PC-9 (cell line): ENCODE results near the gene ABI3BP. TPM values are rescaled to one million over a fixed set of nuclear protein-coding genes. Genes with fewer than 3 reads are reported as not detected.

ENCODE experiments used
- BruUV-seq: library from RNA; stranded (reverse); fragments of 400-500 nt; replicated peaks from 2 replicates; lab custom pipeline; 2021; lab: Mats Ljungman, UMichigan
- CTCF ChIA-PET: fragments of 300-600 bp; sonication (Branson Sonifier 250); formaldehyde crosslinking; loops from one replicate; lab custom pipeline; 2022; ENCODE audit warnings: antibody characterized with exemption; lab: Charles Lee
- POLR2A ChIA-PET: fragments of 300-600 bp; sonication (Branson Sonifier 250); formaldehyde crosslinking; loops from one replicate; lab custom pipeline; 2022; ENCODE audit warnings: antibody characterized with exemption; ENCODE audit not compliant: unreplicated experiment; lab: Charles Lee
- DNase-seq, 2 experiments: peaks; one replicate each; pipeline versions ENCODE4 v3.0.0 to v3.0.0-alpha.2; 2015 to 2022; ENCODE audit warnings: mixed read lengths in 1 of 2
- H2AFZ ChIP-seq: fragments of 200-600 bp; sonication (generic); 2 replicates; pipeline ENCODE4 v1.8.1; 2017; ENCODE audit warnings: antibody characterized with exemption
- H3F3A ChIP-seq: fragments of 200-600 bp; sonication (generic); 2 replicates; pipeline ENCODE4 v1.8.1; 2017; ENCODE audit warnings: antibody characterized with exemption, mild to moderate bottlenecking, low read depth; ENCODE audit not compliant: insufficient read depth
- H3K27ac ChIP-seq: fragments of 200-600 bp; sonication (generic); 2 replicates; pipeline ENCODE4 v1.6.1; 2016; ENCODE audit warnings: mixed run types
- H3K27me3 ChIP-seq: fragments of 200-600 bp; sonication (generic); 2 replicates; pipeline ENCODE4 v1.6.1; 2016; ENCODE audit warnings: low read depth, mixed run types; ENCODE audit not compliant: insufficient read depth
- H3K36me3 ChIP-seq: fragments of 200-600 bp; sonication (generic); 2 replicates; pipeline ENCODE4 v1.6.1; 2016; ENCODE audit warnings: low read depth, mixed run types
- H3K4me1 ChIP-seq: fragments of 200-600 bp; sonication (generic); replicated peaks from 2 replicates; pipeline ENCODE4 v1.6.1; 2016; ENCODE audit warnings: mixed run types; ENCODE audit not compliant: insufficient read depth
- H3K4me2 ChIP-seq: fragments of 200-600 bp; sonication (generic); 2 replicates; pipeline ENCODE4 v1.6.1; 2017; ENCODE audit warnings: mixed run types
- H3K4me3 ChIP-seq: fragments of 200-600 bp; sonication (generic); 2 replicates; pipeline ENCODE4 v1.6.1; 2016; ENCODE audit warnings: mixed run types
- H3K79me2 ChIP-seq: fragments of 200-600 bp; sonication (generic); 2 replicates; pipeline ENCODE4 v1.6.1; 2017; ENCODE audit warnings: low read depth, mixed run types
- H3K9me2 ChIP-seq: fragments of 200-600 bp; sonication (generic); 2 replicates; pipeline ENCODE4 v1.8.1; 2017; ENCODE audit warnings: mild to moderate bottlenecking; ENCODE audit not compliant: insufficient read depth
- H3K9me3 ChIP-seq: fragments of 200-600 bp; sonication (generic); 2 replicates; pipeline ENCODE4 v1.8.1; 2016; ENCODE audit warnings: low read depth; ENCODE audit not compliant: insufficient read depth
- H4K20me1 ChIP-seq: fragments of 200-600 bp; sonication (generic); 2 replicates; pipeline ENCODE4 v1.8.1; 2017; ENCODE audit not compliant: insufficient read depth
- CTCF ChIP-seq: fragments of 200-600 bp; sonication (generic); conservative IDR thresholded peaks from 2 replicates; pipeline ENCODE4 v1.6.1; 2017; ENCODE audit warnings: mixed run types, antibody characterized with exemption, mild to moderate bottlenecking, moderate library complexity
- EZH2 ChIP-seq: fragments of 200-600 bp; sonication (generic); IDR thresholded peaks from 2 replicates; pipeline ENCODE4 v1.8.0; 2017; ENCODE audit warnings: antibody characterized with exemption, low read depth
- intact Hi-C: fragments of 100-400 bp; cut with micrococcal nuclease; formaldehyde crosslinking; loops from one replicate; pipeline ENCODE4 v1.10.0; 2022; ENCODE audit not compliant: unreplicated experiment
- total RNA-seq: library from RNA; stranded (reverse); gene quantifications from 2 replicates; pipeline ENCODE4 v1.2.3, GENCODE V29; 2021

ABI3BP gene
- total RNA-seq, 1 experiment from 2014 or later: 4.2 TPM

- peak; percentile 54; the same call in 1 of the 2 replicates for TF ChIP-seq CTCF
- no peak for TF ChIP-seq EZH2
- H3K36me3 ChIP-seq: peaks cover 39% of the 10 kb centered on the region
- H3K9me2 ChIP-seq: 0 out of 2 replicates have a peak, but pooled peaks cover 3% of the 10 kb centered on the region
- intact Hi-C loops: no loop called here
- peaks cover 20% of the 10 kb centered on the region for H3F3A ChIP-seq
- TSS peak; percentile 60 for BruUV-seq
- H3K27ac ChIP-seq: peak overlapping the region; percentile 95
- H2AFZ ChIP-seq: peak overlapping the region; percentile 10; the same call in 1 of the 2 replicates
- H3K4me1 ChIP-seq: peaks cover 35% of the 10 kb centered on the region
- H3K27me3 ChIP-seq: no peaks in the 10 kb centered on the region
- H3K79me2 ChIP-seq: peaks cover 56% of the 10 kb centered on the region
- H4K20me1 ChIP-seq: peaks cover 51% of the 10 kb centered on the region
- no peaks in the 10 kb centered on the region for H3K9me3 ChIP-seq
- peak; percentile 62 to 81 for DNase-seq
- POLR2A ChIA-PET: interaction anchor here (0.5 to 1.2 kb wide), 5 partner anchors 32 to 652 kb away, joined by 3 to 6 read pairs (median 4); no protein-coding TSS in a partner anchor
- CTCF ChIA-PET: interaction anchor here (0.5 to 4.1 kb wide), 5 partner anchors 107 to 812 kb away, joined by 3 to 16 read pairs (median 8); no protein-coding TSS in a partner anchor
- peak overlapping the region; percentile 90 for H3K4me2 ChIP-seq
- H3K4me3 ChIP-seq: peak overlapping the region; percentile 84
These were observed 282.8 kb downstream of the ABI3BP start for GRCh38 chr3:100710261-100710968.

GRCh38 chr3:100709842-100710260 lies 283.4 kb downstream of the ABI3BP start:
- Histone ChIP-seq H3K9me2 (0 out of 2 replicates have a peak, but pooled peaks cover 3% of the 10 kb centered on the region), H3K79me2 (peaks cover 51% of the 10 kb centered on the region), H2AFZ (peak overlapping the region; percentile 10; the same call in 1 of the 2 replicates), H3K27ac (peak overlapping the region; percentile 95), H3K36me3 (peaks cover 34% of the 10 kb centered on the region), H3K4me2 (peak overlapping the region; percentile 90), H3F3A (peaks cover 20% of the 10 kb centered on the region), H3K4me3 (peak overlapping the region; percentile 84), H3K27me3 (no peaks in the 10 kb centered on the region), H3K4me1 (peaks cover 35% of the 10 kb centered on the region), H3K9me3 (no peaks in the 10 kb centered on the region), H4K20me1 (peaks cover 46% of the 10 kb centered on the region)
- intact Hi-C loops: loop anchor here (1.0 to 5.0 kb wide), 3 partner anchors 59 to 248 kb away; no protein-coding TSS in a partner anchor
- DNase-seq: peak in 1 of 2 experiments; percentile 33
- ChIA-PET POLR2A (interaction anchor here (0.5 to 1.2 kb wide), 3 partner anchors 106 to 652 kb away, joined by 3 to 6 read pairs (median 4); no protein-coding TSS in a partner anchor), CTCF (interaction anchor here (0.6 to 4.1 kb wide), 4 partner anchors 107 to 812 kb away, joined by 3 to 16 read pairs (median 10); no protein-coding TSS in a partner anchor)
- BruUV-seq: no TSS peak
- TF ChIP-seq EZH2: no peak
- no peak for TF ChIP-seq CTCF
